ENCODE data around the gene ABHD16A.

- TF ChIP-seq CTCF (IDR thresholded peaks at IDR 0.05) = no peak
- no peak for TF ChIP-seq EP300 (IDR thresholded peaks at IDR 0.05)
These were observed 15.8 kb downstream of the ABHD16A start for GRCh38 chr6:31687321-31687720.
